HEK293T (cell line): Measurements from ENCODE around the gene LMOD1.

Experiments
- CTCF ChIA-PET: fragments of 350-600 bp; formaldehyde crosslinking; extraction: SDS; loops from one replicate; lab custom pipeline; 2021; ENCODE audit warnings: antibody characterized with exemption, inconsistent platforms; lab: Yijun Ruan, JAX
- POLR2A ChIA-PET: fragments of 350-600 bp; formaldehyde crosslinking; extraction: SDS; loops from one replicate; lab custom pipeline; 2020; ENCODE audit warnings: antibody characterized with exemption, inconsistent platforms; lab: Yijun Ruan, JAX
- DNase-seq: peaks from one replicate; pipeline ENCODE4 v3.0.0; 2012; ENCODE audit warnings: mixed read lengths; ENCODE audit errors: extremely low spot score
- ARNT ChIP-seq: fragments of 450-650 bp; IDR thresholded peaks from 2 replicates; pipeline ENCODE4 v1.6.1; 2017; ENCODE audit warnings: mild to moderate bottlenecking
- BHLHE40 ChIP-seq: fragments of 450-650 bp; IDR thresholded peaks from 2 replicates; pipeline ENCODE4 v1.6.1; 2016; ENCODE audit warnings: mild to moderate bottlenecking, moderate library complexity, borderline replicate concordance
- CTBP1 ChIP-seq: fragments of 450-650 bp; IDR thresholded peaks from 2 replicates; pipeline ENCODE4 v1.6.1; 2016; ENCODE audit warnings: borderline replicate concordance
- ELF4 ChIP-seq: fragments of 450-650 bp; IDR thresholded peaks from 2 replicates; pipeline ENCODE4 v1.6.1; 2017; ENCODE audit warnings: antibody characterized with exemption
- FOXA1 ChIP-seq: fragments of 450-650 bp; IDR thresholded peaks from 2 replicates; pipeline ENCODE4 v1.6.1; 2016; ENCODE audit warnings: mild to moderate bottlenecking
- FOXK2 ChIP-seq: fragments of 450-650 bp; IDR thresholded peaks from 2 replicates; pipeline ENCODE4 v1.6.1; 2016; ENCODE audit warnings: mild to moderate bottlenecking
- FOXM1 ChIP-seq: fragments of 450-650 bp; IDR thresholded peaks from 2 replicates; pipeline ENCODE4 v1.6.1; 2017; ENCODE audit warnings: mild to moderate bottlenecking, borderline replicate concordance
- HDGF ChIP-seq: fragments of 450-650 bp; IDR thresholded peaks from 2 replicates; pipeline ENCODE4 v1.6.1; 2017; ENCODE audit warnings: antibody characterized with exemption, borderline replicate concordance
- L3MBTL2 ChIP-seq: fragments of 450-650 bp; conservative IDR thresholded peaks from 2 replicates; pipeline ENCODE4 v1.6.1; 2016; ENCODE audit warnings: mild to moderate bottlenecking
- LEF1 ChIP-seq: fragments of 450-650 bp; IDR thresholded peaks from 2 replicates; pipeline ENCODE4 v1.6.1; 2017; ENCODE audit warnings: mild to moderate bottlenecking, borderline replicate concordance
- NFRKB ChIP-seq: fragments of 450-650 bp; IDR thresholded peaks from 2 replicates; pipeline ENCODE4 v1.6.1; 2016; ENCODE audit warnings: mild to moderate bottlenecking, moderate library complexity
- PKNOX1 ChIP-seq: fragments of 450-650 bp; IDR thresholded peaks from 2 replicates; pipeline ENCODE4 v1.6.1; 2016
- SP1 ChIP-seq: fragments of 450-650 bp; IDR thresholded peaks from 2 replicates; pipeline ENCODE4 v1.6.1; 2017
- SUZ12 ChIP-seq: fragments of 450-650 bp; IDR thresholded peaks from 2 replicates; pipeline ENCODE4 v1.6.1; 2016; ENCODE audit warnings: mild to moderate bottlenecking
- TARDBP ChIP-seq: fragments of 450-650 bp; IDR thresholded peaks from 2 replicates; pipeline ENCODE4 v1.6.1; 2016
- ZNF384 ChIP-seq: fragments of 450-650 bp; IDR thresholded peaks from 2 replicates; pipeline ENCODE4 v1.6.1; 2016

LMOD1 gene

DNA sequence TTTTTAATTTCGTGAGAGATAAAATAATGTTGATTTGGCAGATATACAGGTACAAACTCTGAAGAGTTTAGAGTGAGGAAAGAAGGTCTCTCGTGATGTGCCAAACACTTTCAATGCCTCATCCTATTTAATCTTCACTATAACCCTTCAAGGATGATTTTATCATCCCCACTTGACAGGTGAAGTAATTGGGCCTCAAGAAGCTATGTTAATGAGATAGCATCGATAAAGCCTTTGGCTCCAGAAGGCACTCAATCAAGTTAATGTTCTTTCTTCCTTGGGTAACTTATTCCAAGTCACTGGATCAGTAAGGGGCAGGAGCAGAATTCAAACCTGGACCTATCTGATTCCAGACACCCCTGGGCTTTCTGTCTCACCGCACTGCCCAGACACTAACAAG lies 7.2 kb downstream of the LMOD1 start:
- CTCF ChIA-PET: no interaction called here
- POLR2A ChIA-PET: no interaction called here

DNA sequence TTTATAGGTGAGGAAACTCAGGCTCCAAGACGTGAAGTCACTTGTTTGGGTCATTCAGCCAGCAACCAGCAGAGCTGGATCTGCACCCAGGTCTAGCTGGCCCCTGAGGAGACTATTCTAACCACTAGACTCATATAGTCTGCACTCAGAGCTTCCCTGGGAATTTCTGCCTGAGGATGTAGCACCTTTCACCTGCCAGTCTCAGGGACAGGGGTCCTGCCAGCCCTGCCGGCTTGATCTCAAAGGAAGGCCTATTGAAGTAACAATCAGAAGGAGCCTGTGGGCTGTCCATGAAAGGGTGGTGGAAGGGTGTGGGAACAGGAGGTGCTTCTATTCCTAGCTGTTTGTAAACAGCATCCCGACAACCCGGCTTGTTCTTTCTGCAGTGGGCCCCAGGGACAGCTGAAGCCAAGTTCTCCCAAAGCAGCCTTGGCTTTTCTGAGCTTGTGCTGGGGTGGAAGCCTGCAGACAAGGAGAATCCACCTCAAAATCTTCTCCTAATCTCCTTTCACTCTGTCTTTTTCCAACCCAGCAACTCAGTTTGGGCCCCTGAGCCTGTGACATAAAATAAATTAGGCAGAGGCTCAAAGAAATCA lies 7.8 kb downstream of the LMOD1 start:
- TF ChIP-seq ARNT (no peak), BHLHE40 (no peak), HDGF (no peak), PKNOX1 (no peak), TARDBP (no peak), FOXM1 (no peak), LEF1 (no peak), FOXA1 (no peak), SP1 (no peak), ZNF384 (no peak), ELF4 (no peak), CTBP1 (no peak), FOXK2 (no peak)
- CTCF ChIA-PET: interaction anchor here (0.8 kb wide), 1 partner anchor 46 kb away, joined by 3 read pairs; no protein-coding TSS in a partner anchor
- no peak for DNase-seq
- POLR2A ChIA-PET: no interaction called here

More for the DNA sequence above, 7.2 kb downstream of the LMOD1 start:
- no peak for DNase-seq
- TF ChIP-seq ELF4: no peak
- TF ChIP-seq FOXA1: no peak
- no peak for TF ChIP-seq SUZ12
- no peak for TF ChIP-seq SP1
- TF ChIP-seq HDGF: no peak
- TF ChIP-seq ARNT: no peak

DNA sequence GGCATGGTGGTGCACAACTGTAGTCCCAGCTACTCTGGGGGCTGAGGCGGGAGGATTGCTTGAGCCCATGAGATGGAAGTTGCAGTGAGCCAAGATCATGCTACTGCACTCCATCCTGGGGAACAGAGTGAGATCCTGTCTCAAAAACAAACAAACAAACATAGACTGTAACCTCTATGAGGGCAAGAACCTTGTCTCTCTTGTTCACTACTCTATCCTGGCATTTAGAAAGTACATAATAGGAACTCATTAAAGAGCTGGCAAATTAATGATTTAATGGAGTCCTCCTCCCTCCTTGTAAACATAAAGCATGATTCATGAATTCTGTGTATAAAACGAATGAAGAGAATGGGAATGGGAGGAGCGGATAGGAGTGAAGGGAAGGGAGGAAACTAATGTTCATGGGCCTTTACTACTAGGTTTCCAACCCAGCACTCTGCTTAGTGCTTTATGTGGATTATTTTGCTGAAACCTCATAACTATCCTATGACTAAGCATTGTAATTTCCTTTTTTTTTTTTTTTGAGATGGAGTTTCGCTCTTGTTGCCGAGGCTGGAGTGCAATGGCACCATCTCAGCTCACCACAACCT lies 8.6 kb downstream of the LMOD1 start:
- CTCF ChIA-PET: interaction anchor here (0.8 kb wide), 1 partner anchor 45 kb away, joined by 3 read pairs; no protein-coding TSS in a partner anchor
- TF ChIP-seq LEF1 (no peak), TARDBP (no peak), ARNT (no peak), ZNF384 (no peak), PKNOX1 (no peak), SUZ12 (no peak), NFRKB (no peak), BHLHE40 (no peak), ELF4 (no peak), L3MBTL2 (no peak), HDGF (no peak), SP1 (no peak), FOXK2 (no peak), FOXM1 (no peak), CTBP1 (no peak), FOXA1 (no peak)
- POLR2A ChIA-PET: no interaction called here
- no peak for DNase-seq

DNA sequence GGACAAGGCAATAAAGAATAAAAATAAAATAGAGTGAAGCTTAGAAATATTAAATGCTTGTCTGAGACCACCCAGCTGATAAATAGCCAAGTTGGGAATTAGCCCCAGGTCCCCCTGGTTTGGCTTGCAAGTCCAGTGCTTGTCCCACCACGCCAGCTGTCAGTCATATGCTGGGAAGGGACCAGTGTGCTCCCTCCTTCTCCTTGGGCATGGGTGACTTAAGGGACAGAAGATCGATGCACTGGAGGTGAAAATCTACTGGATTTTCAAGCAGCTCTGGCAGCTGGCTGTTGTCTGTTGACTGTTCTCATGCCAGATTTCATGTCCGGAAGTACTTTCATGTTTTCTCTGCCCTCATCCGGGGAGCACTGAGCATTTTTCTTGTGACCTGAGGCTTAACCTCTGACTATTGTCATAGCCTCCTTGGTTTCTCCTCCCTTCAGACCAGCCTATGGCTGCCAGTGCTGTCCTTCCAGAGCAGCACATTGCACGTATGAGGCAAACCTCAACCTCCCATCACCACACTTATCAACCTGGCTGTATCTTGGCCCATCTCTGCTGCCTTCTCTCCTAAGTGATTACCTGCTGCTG lies 12.4 kb downstream of the LMOD1 start:
- CTCF ChIA-PET: no interaction called here
- POLR2A ChIA-PET: no interaction called here
- no peak for DNase-seq

GRCh38 chr1:201930803-201931202 lies 15.5 kb downstream of the LMOD1 start:
- CTCF ChIA-PET: no interaction called here
- POLR2A ChIA-PET: no interaction called here
- no peak for DNase-seq

More for the DNA sequence above, 12.4 kb downstream of the LMOD1 start:
- TF ChIP-seq ZNF384 (no peak), SP1 (no peak), BHLHE40 (no peak), FOXK2 (no peak), L3MBTL2 (no peak), SUZ12 (no peak), PKNOX1 (no peak), CTBP1 (no peak), FOXM1 (no peak), LEF1 (no peak)

DNA sequence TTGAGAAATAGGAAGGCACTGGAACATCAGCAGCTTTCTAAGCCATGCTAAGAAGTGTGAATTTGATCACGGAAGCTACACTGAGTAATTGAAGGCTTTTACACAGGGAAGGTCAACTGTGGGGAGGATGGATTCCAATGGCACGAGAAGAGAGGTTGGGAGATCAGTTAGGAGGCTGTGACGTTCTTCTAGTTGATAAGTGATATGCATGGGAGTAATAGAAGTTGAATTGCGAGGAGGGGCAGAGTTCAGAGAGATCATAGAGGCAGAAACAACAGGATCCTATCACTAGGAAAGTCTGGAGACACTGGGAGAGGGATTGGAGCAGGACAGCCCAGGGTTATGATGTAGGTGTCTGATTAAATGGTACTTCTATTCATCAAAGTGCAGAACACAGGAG lies 16.2 kb downstream of the LMOD1 start:
- TF ChIP-seq LEF1 (no peak), FOXA1 (no peak), NFRKB (no peak), ARNT (no peak), FOXK2 (no peak), SUZ12 (no peak), BHLHE40 (no peak), L3MBTL2 (no peak), SP1 (no peak), FOXM1 (no peak), ZNF384 (no peak), HDGF (no peak), CTBP1 (no peak), ELF4 (no peak)
- DNase-seq: no peak
- POLR2A ChIA-PET: no interaction called here
- CTCF ChIA-PET: no interaction called here

More at GRCh38 chr1:201930803-201931202, 15.5 kb downstream of the LMOD1 start:
- TF ChIP-seq NFRKB: no peak
- no peak for TF ChIP-seq SP1
- TF ChIP-seq HDGF: no peak
- no peak for TF ChIP-seq ZNF384
- TF ChIP-seq BHLHE40: no peak
- no peak for TF ChIP-seq FOXM1
